HepG2 (cell line): Measurements from ENCODE around the gene SHE. TPM values are rescaled to one million over a fixed set of nuclear protein-coding genes. Genes with fewer than 3 reads are reported as not detected.
A peak's percentile ranks its signal among the peaks of the same experiment; 100 is the strongest.

Experiments
- ATAC-seq: fragments of 200-7000 bp; cut with Tn5 transposase; 3 replicates; pipeline ENCODE4 v1.9.1; 2020; ENCODE audit warnings: mild to moderate bottlenecking, moderate library complexity
- BruUV-seq: library from RNA; stranded (reverse); fragments of 400-500 nt; replicated peaks from 2 replicates; lab custom pipeline; 2021; lab: Mats Ljungman, UMichigan
- CTCF ChIA-PET: fragments of 300-600 bp; formaldehyde crosslinking; extraction: SDS; loops from one replicate; lab custom pipeline; 2021; ENCODE audit warnings: low total read pairs, inconsistent platforms, low intra/inter-chr PET ratio; lab: Yijun Ruan, JAX
- POLR2A ChIA-PET: fragments of 350-600 bp; sonication (Branson Sonifier 250); formaldehyde crosslinking; loops from one replicate; lab custom pipeline; 2020; ENCODE audit warnings: antibody characterized with exemption, inconsistent platforms; lab: Yijun Ruan, JAX
- DNase-seq: peaks from one replicate; pipeline ENCODE4 v3.0.0-alpha.2; 2015; ENCODE audit warnings: low spot score
- FAIRE-seq: peaks from 3 replicates; lab custom pipeline; 2011; peaks lifted over from hg19 to GRCh38; lab: Jason Lieb, UNC
- H2AFZ ChIP-seq: one replicate; pipeline ENCODE4 v1.6.1; 2011; ENCODE audit warnings: low read length, inconsistent platforms
- H3K27ac ChIP-seq: fragments of 300-600 bp; 3 replicates; pipeline ENCODE4 v1.8.0; 2011; ENCODE audit warnings: mixed run types, mild to moderate bottlenecking, mixed read lengths, low read length, inconsistent platforms; ENCODE audit not compliant: insufficient read depth; ENCODE audit errors: extremely low read length
- H3K27me3 ChIP-seq, 2 experiments: fragments of 200-600 bp in 1 of 2; 2 replicates in 1 of 2; 3 replicates in 1 of 2; pipeline versions ENCODE4 v1.6.0 to v1.8.0; 2011; ENCODE audit warnings: low read length in 2 of 2, mild to moderate bottlenecking in 2 of 2, moderate library complexity in 2 of 2, inconsistent platforms in 1 of 2; ENCODE audit not compliant: insufficient read depth in 2 of 2, control insufficient read depth in 1 of 2
- H3K36me3 ChIP-seq, 2 experiments: fragments of 200-600 bp in 1 of 2; replicated peaks in 1 of 2; 2 replicates in 1 of 2; 3 replicates in 1 of 2; pipeline versions ENCODE4 v1.5.1 to v1.8.0; 2011; ENCODE audit warnings: low read length in 2 of 2, inconsistent platforms in 1 of 2; ENCODE audit not compliant: insufficient read depth in 2 of 2, control insufficient read depth in 1 of 2
- H3K4me1 ChIP-seq: 2 replicates; pipeline ENCODE4 v1.5.1; 2012; ENCODE audit warnings: low read length, inconsistent platforms; ENCODE audit not compliant: insufficient read depth
- H3K4me2 ChIP-seq: 2 replicates; pipeline ENCODE4 v1.6.0; 2011; ENCODE audit warnings: low read depth, low read length, inconsistent platforms
- H3K4me3 ChIP-seq, 3 experiments: fragments of 200-600 bp in 1 of 3; sonication (generic), shearing (Covaris generic) in 1 of 3; replicated peaks in 1 of 3; 2 replicates each; pipeline ENCODE4 v1.5.1; 2011 to 2016; ENCODE audit warnings: low read length in 3 of 3, inconsistent platforms in 2 of 3, low read depth in 2 of 3, mild to moderate bottlenecking in 2 of 3, control low read depth in 1 of 3, mixed read lengths in 1 of 3; ENCODE audit not compliant: insufficient read depth in 1 of 3
- H3K79me2 ChIP-seq: one replicate; pipeline ENCODE4 v1.6.1; 2011; ENCODE audit warnings: low read length, inconsistent platforms; ENCODE audit not compliant: insufficient read depth
- H3K9ac ChIP-seq: 2 replicates; pipeline ENCODE4 v1.6.0; 2011; ENCODE audit warnings: mild to moderate bottlenecking, low read depth, low read length, inconsistent platforms; ENCODE audit not compliant: insufficient read depth
- H3K9me3 ChIP-seq: 2 replicates; pipeline ENCODE4 v1.5.1; 2012; ENCODE audit warnings: mild to moderate bottlenecking, low read length
- H4K20me1 ChIP-seq: 2 replicates; pipeline ENCODE4 v1.6.0; 2011; ENCODE audit warnings: inconsistent platforms, mild to moderate bottlenecking, low read length, moderate library complexity; ENCODE audit not compliant: insufficient read depth
- ATF7 ChIP-seq, 2 experiments: fragments of 450-650 bp in 1 of 2; sonication (generic) in 1 of 2; formaldehyde crosslinking in 1 of 2; IDR thresholded peaks; 2 replicates each; pipeline versions ENCODE4 v1.4.0 to v1.6.1; 2016 to 2020; ENCODE audit warnings: antibody characterized with exemption in 1 of 2, mild to moderate bottlenecking in 1 of 2, missing genetic modification reagents in 1 of 2
- CTCF ChIP-seq: sonication (generic); formaldehyde crosslinking; IDR thresholded peaks from 2 replicates; pipeline ENCODE4 v1.5.0; 2020; ENCODE audit warnings: mild to moderate bottlenecking, missing genetic modification reagents, moderate library complexity
- FOXC1 ChIP-seq: sonication (generic); formaldehyde crosslinking; IDR thresholded peaks from 2 replicates; pipeline ENCODE4 v1.8.0; 2022; ENCODE audit warnings: mild to moderate bottlenecking, missing genetic modification reagents, borderline replicate concordance
- FUBP1 ChIP-seq: sonication (generic); formaldehyde crosslinking; IDR thresholded peaks from 2 replicates; pipeline ENCODE4 v1.5.1; 2020; ENCODE audit warnings: missing genetic modification reagents, mild to moderate bottlenecking, borderline replicate concordance
- MXD4 ChIP-seq: IDR thresholded peaks from 2 replicates; pipeline ENCODE4 v1.6.1; 2016; ENCODE audit warnings: mild to moderate bottlenecking, missing biosample characterization, missing genetic modification reagents
- SMAD3 ChIP-seq: sonication (generic); formaldehyde crosslinking; IDR thresholded peaks from 2 replicates; pipeline ENCODE4 v1.4.0; 2020; ENCODE audit warnings: missing genetic modification reagents
- TARDBP ChIP-seq: sonication (generic); formaldehyde crosslinking; IDR thresholded peaks from 2 replicates; pipeline ENCODE4 v1.8.0; 2022; ENCODE audit warnings: mild to moderate bottlenecking, missing genetic modification reagents
- ZFP36 ChIP-seq: fragments of 150-350 bp; IDR thresholded peaks from 2 replicates; pipeline ENCODE4 v1.6.1; 2018; ENCODE audit warnings: borderline replicate concordance, low read length, low read depth; ENCODE audit not compliant: partially characterized antibody
- ZNF276 ChIP-seq: sonication (generic); formaldehyde crosslinking; IDR thresholded peaks from 2 replicates; pipeline ENCODE4 v1.4.0; 2020; ENCODE audit warnings: mild to moderate bottlenecking, low read depth, missing genetic modification reagents
- ZNF30 ChIP-seq: sonication (generic); formaldehyde crosslinking; IDR thresholded peaks from 2 replicates; pipeline ENCODE4 v1.5.0; 2020; ENCODE audit warnings: mild to moderate bottlenecking, missing genetic modification reagents
- ZNF670 ChIP-seq: sonication (generic); formaldehyde crosslinking; IDR thresholded peaks from 2 replicates; pipeline ENCODE4 v1.8.0; 2022; ENCODE audit warnings: mild to moderate bottlenecking, missing genetic modification reagents, borderline replicate concordance
- ZNF687 ChIP-seq: sonication (generic); formaldehyde crosslinking; IDR thresholded peaks from 2 replicates; pipeline ENCODE4 v1.5.1; 2020; ENCODE audit warnings: mild to moderate bottlenecking, missing genetic modification reagents, moderate library complexity
- WGBS: methylation state at CpG from one replicate; pipeline ENCODE4 v1.1.6; 2017; ENCODE audit warnings: low lambda C conversion rate; 5-methylcytosine and 5-hydroxymethylcytosine counted together
- in situ Hi-C: cut with HindIII; loops from 2 replicates; pipeline ENCODE4 v1.10.0; 2017; ENCODE audit warnings: low pct_unique_long_range_greater_than_20kb; ENCODE audit not compliant: extremely low pct_ligation_motif_present
- intact Hi-C: fragments of 100-400 bp; cut with micrococcal nuclease; formaldehyde crosslinking; loops from one replicate; pipeline ENCODE4 v1.10.0; 2022; ENCODE audit not compliant: unreplicated experiment
- polyA plus RNA-seq, 8 experiments: library from polyadenylated mRNA; depleted of rRNA in 3 of 8; stranded (reverse) in 7 of 8; unstranded in 1 of 8; fragments of >200 nt; fragmentation: Illumina TruSeq in 4 of 8; extraction: Trizol in 4 of 8; gene quantifications; 2 replicates each; pipeline versions ENCODE4 v1.2.1 to v1.2.3, GENCODE V29; 2011 to 2016; ENCODE audit warnings: low read depth in 4 of 8, missing spikeins in 1 of 8, mixed read lengths in 1 of 8; ENCODE audit not compliant: insufficient read depth in 1 of 8
- total RNA-seq, 5 experiments: library from RNA; depleted of rRNA; stranded (reverse); fragments of >200 nt; fragmentation: Illumina TruSeq; extraction: Trizol; gene quantifications; 2 replicates each; pipeline ENCODE4 v1.2.3, GENCODE V29; 2016; ENCODE audit warnings: low read depth in 1 of 5
- TF ChIP-seq, protein P1 (sequence below): sonication (generic); formaldehyde crosslinking; IDR thresholded peaks from 2 replicates; pipeline ENCODE4 v1.4.0; 2020; ENCODE audit warnings: missing genetic modification reagents

SHE gene
- total and polyA plus RNA-seq, 2 of the 13 experiments (the other 11 are each of a cell fraction or from before 2014, with no cell fraction given): not detected

DNA sequence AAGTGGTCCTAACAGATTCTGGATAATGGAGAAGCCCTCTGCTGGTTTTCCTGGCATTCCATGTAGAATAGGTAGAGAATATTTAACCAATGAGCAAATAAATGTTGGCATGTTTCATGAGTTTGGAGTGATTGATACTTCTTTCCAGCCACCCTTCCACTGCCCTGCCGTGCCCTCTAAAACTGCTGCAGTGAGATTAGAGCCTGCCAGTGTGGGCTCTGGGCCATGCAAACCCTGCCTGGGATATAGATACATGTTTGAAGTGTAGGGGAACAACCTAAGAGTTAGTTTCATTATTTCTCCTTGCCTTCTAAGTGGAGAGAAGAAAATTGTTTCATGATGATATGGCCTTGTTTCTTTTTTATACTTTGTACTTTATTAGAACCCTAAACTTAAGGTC, 45.8 kb upstream of the SHE start:
- Histone ChIP-seq H3K4me3 (no peak overlapping the region), H3K9ac (no peak overlapping the region), H3K27ac (no peak overlapping the region), H3K36me3 (peaks cover 21 to 41% of the 10 kb centered on the region in 2 experiments), H3K4me1 (peaks cover 27% of the 10 kb centered on the region), H3K27me3 (peaks cover 0 to 10% of the 10 kb centered on the region in 2 experiments; a peak in 1 of 5 replicates), H3K9me3 (no peaks in the 10 kb centered on the region), H2AFZ (no peak overlapping the region), H3K79me2 (no peaks in the 10 kb centered on the region), H3K4me2 (peak overlapping the region; percentile 61), H4K20me1 (no peaks in the 10 kb centered on the region)
- FAIRE-seq (no peak), ATAC-seq (no peak; the same call in 2 of the 3 replicates), DNase-seq (no peak)
- in situ Hi-C loops (loop anchor here (5.0 kb wide), 1 partner anchor 61 kb away; no protein-coding TSS in a partner anchor), intact Hi-C loops (no loop called here)
- CTCF ChIA-PET: no interaction called here
- BruUV-seq: no TSS peak
- POLR2A ChIA-PET: no interaction called here
- WGBS: 22% methylated on average over 1 of the region's 1 CpG
- TF ChIP-seq ZNF687 (CRISPR knock-in tag) (no peak), ZNF670 (CRISPR knock-in tag) (no peak), TARDBP (CRISPR knock-in tag) (no peak), MXD4 (no peak), ATF7 (IDR thresholded peaks at IDR 0.05) (no peak), ATF7 (CRISPR knock-in tag; IDR thresholded peaks at IDR 0.05) (no peak), FOXC1 (no peak), FUBP1 (no peak), ZNF30 (CRISPR knock-in tag) (no peak), CTCF (CRISPR knock-in tag) (no peak), SMAD3 (CRISPR knock-in tag) (no peak), ZFP36 (no peak), ZNF276 (CRISPR knock-in tag) (no peak)
- TF ChIP-seq, protein P1, sequence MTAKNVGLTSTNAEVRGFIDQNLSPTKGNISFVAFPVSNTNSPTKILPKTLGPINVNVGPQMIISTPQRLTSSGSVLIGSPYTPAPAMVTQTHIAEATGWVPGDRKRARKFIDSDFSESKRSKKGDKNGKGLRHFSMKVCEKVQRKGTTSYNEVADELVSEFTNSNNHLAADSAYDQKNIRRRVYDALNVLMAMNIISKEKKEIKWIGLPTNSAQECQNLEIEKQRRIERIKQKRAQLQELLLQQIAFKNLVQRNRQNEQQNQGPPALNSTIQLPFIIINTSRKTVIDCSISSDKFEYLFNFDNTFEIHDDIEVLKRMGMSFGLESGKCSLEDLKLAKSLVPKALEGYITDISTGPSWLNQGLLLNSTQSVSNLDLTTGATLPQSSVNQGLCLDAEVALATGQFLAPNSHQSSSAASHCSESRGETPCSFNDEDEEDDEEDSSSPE (CRISPR knock-in tag): no peak
